ENCODE results near the gene MIDN. TPM values are rescaled to one million over a fixed set of nuclear protein-coding genes. Genes with fewer than 3 reads are reported as not detected.
A peak's percentile ranks its signal among the peaks of the same experiment; 100 is the strongest.

MIDN gene
- total RNA-seq, 1 experiment from 2014 or later, result 286 TPM

DNA sequence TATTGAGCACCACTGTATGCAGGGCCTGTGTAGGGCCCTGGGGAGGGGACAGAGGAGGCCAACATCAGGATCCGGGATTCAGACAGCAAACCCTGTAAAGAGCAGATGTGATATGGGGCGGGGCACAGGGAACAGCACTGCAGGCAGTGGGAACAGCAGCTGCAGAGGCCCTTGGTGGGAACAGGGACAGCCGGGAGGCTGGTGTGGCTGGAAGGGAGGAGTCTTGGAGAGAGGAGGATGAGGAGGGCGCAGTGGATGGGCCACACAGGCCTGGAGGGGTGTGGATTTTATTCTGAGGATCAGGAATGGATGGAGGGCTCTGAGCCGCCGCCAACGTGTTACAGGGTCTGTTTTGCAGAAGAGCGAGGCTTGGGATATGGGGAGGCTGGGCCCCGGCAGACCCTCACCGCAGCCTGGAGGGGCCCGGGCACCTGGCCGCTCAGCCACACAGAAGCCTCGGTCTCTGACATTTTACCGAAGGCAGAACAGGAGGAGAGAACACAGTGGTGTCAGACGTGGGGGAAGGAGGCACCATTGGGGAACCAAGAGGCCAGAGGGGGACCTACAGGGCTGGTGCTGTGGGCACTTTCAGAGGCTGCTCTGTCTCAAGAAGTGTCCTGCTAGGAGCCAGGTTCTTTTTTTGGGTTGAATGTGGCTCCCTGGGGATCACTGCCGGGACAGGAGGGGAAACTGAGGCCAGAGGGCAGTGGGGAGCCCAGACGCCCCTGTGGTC lies 44.2 kb downstream of the MIDN start:
- H3K9ac ChIP-seq (ENCODE audit: extremely low read depth, insufficient read length, low read length), result no peak overlapping the region
- H3T11ph ChIP-seq (ENCODE audit: low read length), result no peak overlapping the region
- H3K79me2 ChIP-seq (ENCODE audit: insufficient read depth, low read length), result peaks cover 2% of the 10 kb centered on the region; the same call in 1 of the 2 replicates
- Mint-ChIP-seq H3K27me3 (ENCODE audit: low read depth) (peaks cover 13% of the 10 kb centered on the region), H3K9me3 (no peaks in the 10 kb centered on the region), H3K36me3 (ENCODE audit: insufficient read depth in 1 of 3, low read depth in 3 of 3) (no peaks in the 10 kb centered on the region), H3K27ac (0 out of 7 replicates have a peak overlapping the region, but pooled peaks of 1 of the 3 experiments have one; percentile 53), H3K4me3 (peak overlapping the region in 1 of 2 experiments; percentile 23; a peak in 1 of 5 replicates), H3K4me1 (peaks cover 0 to 12% of the 10 kb centered on the region in 2 experiments; a peak in 2 of 4 replicates)
- H4K8ac ChIP-seq (replicated peaks; ENCODE audit: insufficient read length, low read depth, low read length), result no peak overlapping the region
- no peak overlapping the region for H2BK12ac ChIP-seq (ENCODE audit: insufficient read length, low read depth, low read length)
- H3K23ac ChIP-seq (ENCODE audit: insufficient read length, low read depth, low read length), result no peak overlapping the region
- H3K27me3 ChIP-seq (ENCODE audit: insufficient read depth, low read length), result no peaks in the 10 kb centered on the region
- no peak overlapping the region for H2AFZ ChIP-seq (ENCODE audit: low read length)
- H3K4ac ChIP-seq (ENCODE audit: low read depth, low read length), result no peak overlapping the region
- DNase-seq, result no peak
- no peak overlapping the region for H2BK120ac ChIP-seq (ENCODE audit: low read depth, low read length, poor library complexity, severe bottlenecking)
- H3K14ac ChIP-seq (ENCODE audit: insufficient read depth, low read length), result no peak overlapping the region
- H2BK20ac ChIP-seq (ENCODE audit: low read depth, low read length, poor library complexity, severe bottlenecking), result no peak overlapping the region
- no peaks in the 10 kb centered on the region for H3K4me1 ChIP-seq (ENCODE audit: insufficient read depth, low read length)
- no peaks in the 10 kb centered on the region for H3K79me1 ChIP-seq (ENCODE audit: insufficient read depth, low read depth, low read length, poor library complexity, severe bottlenecking)
- no peak overlapping the region for H2AK5ac ChIP-seq (ENCODE audit: insufficient read length, low read length)
- no peak overlapping the region for H2BK5ac ChIP-seq (ENCODE audit: insufficient read length, low read length)
- H4K5ac ChIP-seq (ENCODE audit: insufficient read length, low read depth, low read length), result no peak overlapping the region
- no peak overlapping the region for H3K27ac ChIP-seq (ENCODE audit: insufficient read length, low read depth, low read length)
- H4K20me1 ChIP-seq (ENCODE audit: control insufficient read depth, insufficient read depth, insufficient read length), result no peaks in the 10 kb centered on the region
- H3K56ac ChIP-seq (ENCODE audit: insufficient read length, low read depth, low read length), result no peak overlapping the region
- H2BK15ac ChIP-seq (ENCODE audit: low read depth, low read length), result no peak overlapping the region
- no peaks in the 10 kb centered on the region for H3K9me3 ChIP-seq (ENCODE audit: control insufficient read depth, low read depth, low read length)
- no peak overlapping the region for H4K91ac ChIP-seq (ENCODE audit: insufficient read length, low read depth, low read length)
- WGBS (ENCODE audit: extremely low coverage, insufficient read length, low lambda C conversion rate), result no CpG with 5 or more reads among the region's 17 CpGs
- TF ChIP-seq, protein P1, sequence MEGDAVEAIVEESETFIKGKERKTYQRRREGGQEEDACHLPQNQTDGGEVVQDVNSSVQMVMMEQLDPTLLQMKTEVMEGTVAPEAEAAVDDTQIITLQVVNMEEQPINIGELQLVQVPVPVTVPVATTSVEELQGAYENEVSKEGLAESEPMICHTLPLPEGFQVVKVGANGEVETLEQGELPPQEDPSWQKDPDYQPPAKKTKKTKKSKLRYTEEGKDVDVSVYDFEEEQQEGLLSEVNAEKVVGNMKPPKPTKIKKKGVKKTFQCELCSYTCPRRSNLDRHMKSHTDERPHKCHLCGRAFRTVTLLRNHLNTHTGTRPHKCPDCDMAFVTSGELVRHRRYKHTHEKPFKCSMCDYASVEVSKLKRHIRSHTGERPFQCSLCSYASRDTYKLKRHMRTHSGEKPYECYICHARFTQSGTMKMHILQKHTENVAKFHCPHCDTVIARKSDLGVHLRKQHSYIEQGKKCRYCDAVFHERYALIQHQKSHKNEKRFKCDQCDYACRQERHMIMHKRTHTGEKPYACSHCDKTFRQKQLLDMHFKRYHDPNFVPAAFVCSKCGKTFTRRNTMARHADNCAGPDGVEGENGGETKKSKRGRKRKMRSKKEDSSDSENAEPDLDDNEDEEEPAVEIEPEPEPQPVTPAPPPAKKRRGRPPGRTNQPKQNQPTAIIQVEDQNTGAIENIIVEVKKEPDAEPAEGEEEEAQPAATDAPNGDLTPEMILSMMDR (conservative IDR thresholded peaks at IDR 0.05), result no peak
- H3K18ac ChIP-seq (ENCODE audit: insufficient read length, low read depth, low read length), result no peak overlapping the region
- H3K4me2 ChIP-seq (ENCODE audit: insufficient read depth, insufficient read length, low read length), result no peak overlapping the region
- no peaks in the 10 kb centered on the region for H3K23me2 ChIP-seq (ENCODE audit: insufficient read length, low read depth, low read length, poor library complexity, severe bottlenecking)

Measured in H9 (cell line).